NOMO-1 treated with dmso at 0.1 percent for 144 hours (cell line): ENCODE data around the gene CABP5.
"Not testable (repeated sequence)": the region's sequence is repeated elsewhere in the genome, so short reads cannot be mapped to it uniquely, and the experiment has no call there.

Experiments
- DNase-seq: peaks from one replicate; lab custom pipeline; 2025; ENCODE audit not compliant: unreplicated experiment; lab: John Stamatoyannopoulos, UW

Gene CABP5

DNA sequence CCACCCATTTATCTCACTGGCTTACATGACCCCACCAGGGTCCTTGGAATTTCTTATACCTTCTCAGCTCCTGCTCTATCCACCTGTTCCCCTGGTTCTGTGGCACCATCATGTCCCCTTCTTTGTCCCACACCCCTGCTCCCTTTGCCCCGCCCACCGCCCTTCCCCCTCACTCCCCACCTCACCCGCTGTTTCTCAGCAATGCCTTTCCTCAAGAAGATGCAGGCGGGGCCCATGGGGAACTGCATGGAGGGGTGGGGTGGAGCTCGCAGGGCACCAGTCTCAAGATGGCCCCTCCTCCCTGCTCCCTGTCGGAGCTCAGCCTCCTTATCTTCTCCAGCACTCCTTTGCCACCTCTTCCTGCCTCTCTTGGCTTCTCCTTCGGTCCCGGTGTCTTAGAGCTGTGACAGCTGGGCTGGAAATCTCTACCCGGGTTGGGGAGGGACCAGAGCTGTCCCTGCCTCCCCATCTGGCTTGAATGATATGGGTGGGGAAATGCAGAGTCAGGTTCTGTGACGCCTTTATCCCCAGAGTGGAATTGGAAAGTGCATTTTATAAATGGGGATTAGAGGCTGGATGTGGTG lies at the start of gene CABP5:
TSS of gene CABP5 (minus strand) at position 405 of the 584 bp plus-strand sequence. CDS start at position 248, 157 bp downstream.
- DNase-seq, result no peak

DNA sequence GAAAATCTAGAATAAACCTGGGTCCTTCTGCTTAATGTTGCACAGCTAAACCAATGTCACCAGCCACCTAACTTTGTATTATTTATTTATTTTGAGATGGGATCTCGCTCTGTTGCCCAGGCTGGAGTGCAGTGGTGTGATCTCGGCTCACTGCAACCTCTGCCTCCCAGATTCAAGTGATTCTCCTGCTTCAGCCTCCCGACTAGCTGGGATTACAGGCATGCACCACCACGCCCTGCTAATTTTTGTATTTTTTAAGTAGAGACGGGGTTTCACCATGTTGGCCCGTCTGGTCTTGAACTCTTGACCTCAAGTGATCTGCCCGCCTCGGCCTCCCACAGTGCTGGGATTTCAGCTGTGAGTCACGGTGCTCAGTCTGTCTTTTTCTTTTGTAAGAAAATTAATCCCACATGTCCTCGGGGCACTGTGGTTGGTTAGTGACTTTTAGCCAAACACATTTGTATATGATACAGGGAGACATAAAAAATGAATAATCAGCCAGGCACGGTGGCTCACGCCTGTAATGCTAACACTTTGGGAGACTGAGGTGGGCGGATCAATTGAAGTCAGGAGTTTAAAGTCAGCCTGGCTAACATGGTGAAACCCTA lies 47.3 kb upstream of the CABP5 start:
- not testable (repeated sequence) for DNase-seq

DNA sequence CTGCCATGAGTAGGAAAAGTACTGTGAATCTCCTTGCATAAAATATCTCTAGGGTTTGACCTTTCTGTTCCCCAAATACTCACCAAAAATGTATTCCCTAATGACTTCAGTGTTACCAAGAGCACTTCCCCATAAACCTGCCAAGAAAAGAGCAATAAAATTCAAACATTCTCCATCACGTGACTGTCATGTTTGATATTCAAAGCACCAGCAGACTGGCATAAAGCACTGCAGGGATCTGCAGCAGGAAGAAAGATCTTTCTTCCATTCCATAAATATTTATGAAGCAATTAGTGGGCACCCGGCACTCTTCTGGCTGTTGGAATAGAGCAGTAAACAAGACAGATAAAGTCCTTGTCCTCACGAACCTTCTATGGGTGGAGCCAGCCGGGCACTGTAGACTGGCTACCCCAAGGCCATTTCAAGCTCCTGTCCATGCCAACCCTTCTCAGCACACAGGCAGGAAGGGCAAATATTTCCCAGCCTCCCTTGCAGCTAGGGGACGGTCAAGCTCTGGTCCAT lies 46.5 kb upstream of the CABP5 start:
- no peak for DNase-seq

DNA sequence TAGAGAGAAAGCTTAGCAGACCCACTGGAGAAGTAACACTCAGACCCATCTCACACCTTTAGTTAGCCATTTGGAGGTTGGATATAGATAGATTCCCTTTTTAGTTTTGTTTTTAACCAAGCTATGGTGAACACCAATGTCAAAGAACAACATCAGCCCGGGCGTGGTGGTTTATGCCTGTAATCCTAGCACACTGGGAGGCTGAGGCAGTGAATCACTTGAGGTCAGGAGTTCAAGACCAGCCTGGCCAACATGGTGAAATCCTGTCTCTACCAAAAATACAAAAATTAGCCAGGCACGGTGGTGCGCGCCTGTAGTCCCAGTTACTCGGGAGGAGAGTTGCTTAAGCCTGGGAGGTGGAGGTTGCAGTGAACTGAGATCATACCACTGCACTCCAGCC lies 45.1 kb upstream of the CABP5 start:
- not testable (repeated sequence) for DNase-seq

DNA sequence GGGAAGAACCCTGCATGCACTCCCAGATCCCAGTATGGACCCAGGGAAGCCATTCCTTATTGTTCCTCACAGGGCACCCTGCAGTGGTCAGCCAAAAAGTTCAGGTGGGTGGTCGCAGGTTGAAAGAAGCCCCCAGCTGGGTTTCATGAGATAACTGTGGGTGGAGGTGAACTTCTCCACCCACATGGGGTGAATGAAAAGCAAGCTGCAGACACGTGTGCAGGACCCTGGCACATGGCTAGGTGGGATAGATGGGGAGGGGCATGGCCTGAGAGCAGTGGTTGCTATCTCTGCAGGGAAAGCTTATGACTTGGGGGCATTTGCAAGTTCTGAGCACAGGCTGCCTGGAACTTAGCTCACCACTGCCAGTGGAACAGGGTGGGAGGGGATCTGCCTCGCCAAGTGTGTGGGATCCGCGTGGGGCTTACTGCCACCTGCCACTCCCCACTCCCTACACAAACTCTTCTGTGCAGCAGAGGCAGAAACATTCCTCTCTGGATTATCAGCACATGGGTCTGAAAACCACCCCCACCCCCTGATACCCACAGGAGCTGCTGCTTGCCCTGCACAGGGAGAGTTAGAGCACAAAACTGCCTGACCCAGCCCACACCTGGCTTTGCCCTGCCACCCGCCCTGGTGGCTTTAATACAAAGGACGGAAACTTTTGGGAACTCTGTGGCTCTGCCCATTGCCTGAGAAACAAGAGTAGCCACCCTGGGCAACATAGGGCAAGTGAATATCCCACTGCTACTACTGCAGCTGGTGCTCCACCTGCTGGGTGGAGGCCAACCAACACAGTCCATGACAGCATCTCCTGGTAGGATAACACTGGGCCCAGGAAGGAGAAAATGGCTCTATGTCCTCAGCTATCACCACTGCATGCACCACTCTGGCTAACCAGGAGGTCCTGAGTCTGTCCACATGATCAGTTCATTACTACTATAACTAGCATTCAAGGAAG lies 42.3 kb upstream of the CABP5 start:
- no peak for DNase-seq

DNA sequence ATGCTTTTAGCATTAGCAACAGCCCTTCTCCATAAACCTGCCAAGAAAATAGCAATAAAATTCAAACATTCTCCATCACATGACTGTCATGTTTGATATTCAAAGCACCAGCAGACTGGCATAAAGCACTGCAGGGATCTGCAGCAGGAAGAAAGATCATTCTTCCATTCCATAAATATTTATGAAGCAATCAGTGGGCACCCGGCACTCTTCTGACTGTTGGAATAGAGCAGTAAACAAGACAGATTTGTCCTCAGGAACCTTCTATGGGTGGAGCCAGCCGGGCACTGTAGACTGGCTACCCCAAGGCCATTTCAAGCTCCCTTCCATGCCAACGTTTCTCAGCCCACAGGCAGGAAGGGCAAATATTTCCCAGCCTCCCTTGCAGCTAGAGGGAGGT lies 41.2 kb upstream of the CABP5 start:
- no peak for DNase-seq

DNA sequence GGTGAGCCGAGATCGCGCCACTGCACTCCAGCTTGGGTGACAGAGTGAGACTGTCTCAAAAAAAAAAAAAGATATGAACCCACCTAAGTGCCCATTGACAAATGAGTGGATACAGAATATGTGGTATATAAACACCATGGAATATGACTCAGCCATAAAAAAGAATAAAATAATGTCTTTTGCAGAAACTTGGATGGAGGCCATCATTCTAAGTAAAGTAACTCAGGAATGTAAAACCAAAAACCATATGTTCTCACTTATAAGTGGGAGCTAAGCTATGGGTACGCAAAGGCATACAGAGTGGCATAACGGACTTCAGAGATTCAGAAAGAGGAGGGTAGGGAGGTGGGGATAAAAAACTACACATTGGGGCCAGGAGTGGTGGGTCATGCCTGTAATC lies 37.2 kb upstream of the CABP5 start:
- DNase-seq, result no peak

DNA sequence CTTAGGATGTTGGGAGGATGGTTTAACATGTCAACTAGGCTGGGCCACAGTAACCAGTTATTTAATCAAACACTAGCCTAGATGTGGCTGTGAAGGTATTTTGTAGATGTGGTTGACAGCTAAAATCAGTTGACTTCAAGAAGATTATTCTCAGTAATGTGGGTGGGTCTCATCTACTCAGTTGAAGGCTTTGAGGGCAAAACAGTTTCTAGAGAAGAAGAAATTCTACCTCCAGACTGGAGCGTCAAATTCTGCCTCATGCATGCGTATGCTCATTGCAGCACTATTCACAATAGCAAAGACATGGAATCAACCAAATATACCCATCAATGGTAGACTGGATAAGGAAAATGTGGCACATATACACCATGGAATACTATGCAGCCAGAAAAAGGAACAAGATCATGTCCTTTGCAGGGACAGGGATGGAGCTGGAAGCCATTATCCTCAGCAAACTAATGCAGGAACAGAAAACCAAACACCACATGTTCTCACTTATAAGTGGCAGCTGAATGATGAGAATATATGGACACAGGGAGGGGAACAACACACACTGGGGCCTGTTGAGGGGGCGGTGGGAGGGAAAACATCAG lies 26.4 kb upstream of the CABP5 start:
- not testable (repeated sequence) for DNase-seq

DNA sequence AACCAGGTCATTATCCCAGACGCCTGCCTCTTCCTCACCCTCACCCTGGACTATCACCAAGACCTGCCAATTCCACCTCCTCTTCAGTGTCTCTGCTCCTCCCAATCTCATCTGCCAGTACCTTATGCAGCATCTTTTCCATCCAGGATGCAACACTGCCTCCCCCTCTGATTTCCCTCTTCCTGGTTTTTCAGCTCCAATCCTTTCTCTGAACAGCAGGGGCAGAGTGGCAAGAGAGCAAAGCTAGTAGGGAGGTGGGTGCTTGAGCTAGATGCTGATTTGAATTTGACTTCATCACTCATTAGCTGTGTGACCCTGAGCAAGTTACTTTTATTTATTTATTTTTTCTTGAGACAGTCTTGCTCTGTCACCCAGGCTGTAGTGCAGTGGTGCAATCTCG lies 25.6 kb upstream of the CABP5 start:
- no peak for DNase-seq

DNA sequence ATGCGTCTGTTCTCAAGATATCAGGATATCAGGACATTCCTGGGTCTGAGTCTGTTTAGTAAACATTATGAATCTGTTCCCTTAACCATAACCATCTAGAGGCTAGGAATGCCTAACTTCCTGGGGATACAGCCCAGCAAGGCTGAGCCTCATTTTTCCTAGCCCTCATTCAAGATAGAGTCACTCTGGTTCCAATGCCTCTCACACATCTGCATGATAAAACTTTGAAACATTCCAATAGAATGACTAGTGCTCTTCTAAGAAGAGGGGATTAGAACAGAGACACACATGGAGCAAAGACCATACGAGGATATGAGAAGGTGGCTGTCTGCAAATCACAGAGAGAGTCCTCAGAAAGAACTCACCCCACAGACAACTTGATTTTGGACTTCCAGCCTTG lies 20.6 kb upstream of the CABP5 start:
- DNase-seq, result no peak

DNA sequence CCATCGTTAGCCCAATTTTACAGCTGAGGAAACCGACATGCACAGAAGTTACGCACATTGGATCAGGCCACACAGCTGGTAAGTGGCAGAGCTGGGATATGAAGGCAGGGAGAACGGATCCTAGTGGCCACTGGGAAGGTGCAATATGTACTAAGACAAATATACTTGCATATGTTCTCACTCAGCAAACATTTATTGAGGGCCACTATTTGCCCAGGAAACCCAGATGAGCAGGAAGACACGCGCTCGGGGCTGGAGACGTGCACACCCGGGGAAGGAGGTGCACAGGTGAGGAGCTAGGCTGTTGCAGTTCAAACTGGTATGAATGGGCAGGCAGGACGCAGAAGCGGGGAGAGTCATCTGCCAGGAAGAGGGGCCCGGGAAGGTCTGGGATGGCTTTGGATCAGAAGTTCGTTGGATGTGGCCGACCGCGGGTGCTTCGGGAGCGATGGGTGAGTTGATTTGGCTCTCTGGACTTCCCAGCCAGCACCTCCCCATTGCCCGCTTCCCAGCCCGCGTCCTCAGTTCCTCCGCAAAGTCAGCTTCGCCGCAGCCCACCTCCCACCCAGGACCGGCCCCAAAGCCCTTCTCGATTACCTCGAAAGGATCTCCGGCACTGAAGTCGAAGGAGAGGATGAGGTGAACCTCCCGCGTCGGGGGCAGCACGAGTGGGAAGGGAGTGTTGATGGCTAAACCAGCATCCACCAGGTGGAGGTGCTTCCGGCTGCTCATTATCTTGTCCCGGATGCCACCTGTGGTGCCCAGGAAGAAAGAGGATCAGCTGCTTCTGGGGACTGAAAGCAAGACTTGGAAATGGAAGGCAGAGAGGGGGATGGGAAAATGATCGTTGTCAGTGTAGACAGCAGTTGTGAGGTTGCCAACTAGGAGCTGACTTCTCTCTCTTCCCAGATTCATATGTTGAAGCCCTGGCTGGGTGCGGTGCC lies 17.8 kb upstream of the CABP5 start:
- no peak for DNase-seq

DNA sequence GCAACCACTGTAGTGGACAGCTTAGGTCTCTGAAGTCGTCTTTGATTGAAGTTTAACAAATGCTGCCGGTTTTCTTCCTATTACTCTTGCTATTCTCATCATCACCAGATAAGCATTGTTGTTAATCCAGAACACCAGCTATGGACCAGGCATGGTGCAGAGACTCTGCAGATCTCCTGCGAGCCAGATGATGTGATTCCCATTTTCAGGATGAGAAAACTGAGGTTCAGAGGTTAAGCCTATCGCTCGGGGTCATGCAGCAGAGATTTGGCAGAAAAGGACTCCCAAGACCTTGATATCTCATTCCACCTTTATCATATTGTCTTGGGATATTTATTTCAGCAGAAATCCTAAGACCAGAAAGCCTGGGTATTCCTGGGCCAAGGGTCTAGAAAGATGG lies 16.5 kb upstream of the CABP5 start:
- DNase-seq, result no peak

DNA sequence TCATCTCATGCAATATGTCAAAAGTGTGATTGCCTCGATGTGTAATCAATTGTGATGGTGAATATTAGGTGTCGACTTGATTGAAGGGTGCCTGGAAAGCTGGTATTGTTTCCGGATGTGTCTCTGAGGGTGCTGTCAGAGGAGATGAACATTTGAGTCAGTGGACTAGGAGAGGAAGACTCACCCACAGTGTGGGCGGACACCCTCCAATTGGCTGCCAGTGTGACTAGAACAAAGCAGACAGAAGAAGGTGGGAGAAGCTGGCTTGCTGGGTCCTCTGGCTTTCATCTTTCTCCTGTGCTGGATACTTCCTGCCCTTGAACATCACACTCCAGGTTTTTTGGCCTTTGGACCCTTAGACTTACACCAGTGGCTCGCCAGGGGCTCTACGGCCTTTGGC lies 15.5 kb upstream of the CABP5 start:
- no peak for DNase-seq

DNA sequence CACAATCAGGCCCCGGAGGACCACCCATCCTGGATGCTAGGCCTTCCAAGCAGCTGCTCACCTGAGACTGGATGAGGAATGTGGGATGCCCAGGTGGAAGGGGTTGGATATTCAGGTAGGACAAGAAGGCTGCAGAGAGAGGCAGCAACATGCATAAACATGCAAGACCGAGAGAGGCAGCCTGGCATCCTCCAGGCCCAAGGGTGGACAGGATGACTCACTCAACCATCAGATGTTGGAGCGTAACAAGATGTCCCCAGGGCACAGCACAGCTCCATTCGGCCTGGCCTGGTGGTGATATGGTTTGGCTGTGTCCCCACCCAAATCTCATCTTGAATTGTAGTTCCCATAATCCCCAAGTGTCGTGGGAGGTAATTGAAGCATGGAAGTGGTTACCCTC lies 10.0 kb upstream of the CABP5 start:
- DNase-seq, result no peak

DNA sequence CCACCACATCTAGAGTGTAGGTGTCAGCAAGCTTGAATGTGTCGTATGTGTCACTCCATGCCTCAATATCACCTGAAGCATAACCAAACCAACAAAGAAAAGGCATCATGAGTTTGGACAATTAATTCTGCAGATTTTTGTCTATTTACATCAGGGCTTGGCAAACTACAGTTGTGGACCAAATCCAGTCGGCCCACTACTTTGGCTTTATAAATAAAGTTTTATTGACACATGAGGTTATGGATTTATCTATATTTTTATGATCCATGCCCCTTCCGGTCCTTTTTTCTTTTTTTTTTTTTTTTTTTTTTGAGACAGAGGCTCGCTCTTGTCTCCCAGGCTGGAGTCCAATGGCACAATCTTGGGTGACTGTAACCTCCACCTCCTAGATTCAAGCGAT lies 9.2 kb upstream of the CABP5 start:
- DNase-seq, result no peak

DNA sequence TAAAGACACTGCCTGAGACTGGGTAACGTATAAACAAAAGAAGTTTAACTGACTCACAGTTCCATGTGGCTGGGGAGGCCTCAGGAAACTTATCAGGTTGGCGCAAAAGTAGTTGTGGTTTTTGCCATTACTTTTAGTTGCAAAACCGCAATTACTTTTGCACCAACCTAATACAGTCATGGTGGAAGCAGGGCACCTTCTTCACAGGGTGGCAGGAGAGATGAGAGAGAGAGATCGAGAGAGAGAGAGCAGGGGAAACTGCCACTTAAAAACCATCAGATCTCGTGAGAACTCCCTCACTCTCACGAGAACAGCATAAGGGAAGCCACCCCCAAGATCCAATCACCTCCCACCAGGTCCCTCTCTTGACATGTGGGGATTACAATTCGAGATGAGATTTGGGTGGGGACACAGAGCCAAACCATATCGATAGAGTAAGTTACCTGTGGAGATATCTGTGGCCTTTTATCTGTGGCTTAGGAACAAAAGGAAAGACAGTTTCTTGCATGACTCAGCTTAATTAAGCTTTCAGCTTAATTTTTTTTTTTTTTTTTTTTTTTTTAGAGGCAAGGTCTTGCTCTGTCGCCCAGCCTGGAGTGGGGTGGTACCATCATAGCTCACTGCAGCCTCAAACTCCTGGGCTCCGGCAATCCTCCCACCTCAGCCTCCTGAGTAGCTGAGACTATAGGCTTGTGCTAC lies 7.6 kb upstream of the CABP5 start:
- no peak for DNase-seq

DNA sequence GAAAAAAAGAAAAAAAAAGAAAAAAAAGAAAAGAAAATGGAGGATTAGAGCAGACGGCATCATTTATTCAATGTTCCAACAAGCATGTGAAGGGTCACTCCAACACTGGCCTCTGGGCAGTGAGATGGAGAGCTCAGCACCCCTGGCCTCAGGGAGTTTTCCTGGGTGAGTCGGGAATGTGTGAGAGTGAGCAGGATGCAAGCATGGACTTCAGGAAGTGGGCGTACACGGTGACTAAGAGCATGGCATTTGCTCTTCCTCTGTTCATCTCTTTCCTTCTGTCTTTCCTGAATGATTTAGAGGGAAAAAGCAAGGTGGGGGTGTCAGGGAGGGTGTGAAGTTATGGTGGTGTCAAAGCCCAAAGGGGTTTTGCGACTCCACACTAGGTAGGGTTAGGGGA lies 682 bp upstream of the CABP5 start:
- no peak for DNase-seq

DNA sequence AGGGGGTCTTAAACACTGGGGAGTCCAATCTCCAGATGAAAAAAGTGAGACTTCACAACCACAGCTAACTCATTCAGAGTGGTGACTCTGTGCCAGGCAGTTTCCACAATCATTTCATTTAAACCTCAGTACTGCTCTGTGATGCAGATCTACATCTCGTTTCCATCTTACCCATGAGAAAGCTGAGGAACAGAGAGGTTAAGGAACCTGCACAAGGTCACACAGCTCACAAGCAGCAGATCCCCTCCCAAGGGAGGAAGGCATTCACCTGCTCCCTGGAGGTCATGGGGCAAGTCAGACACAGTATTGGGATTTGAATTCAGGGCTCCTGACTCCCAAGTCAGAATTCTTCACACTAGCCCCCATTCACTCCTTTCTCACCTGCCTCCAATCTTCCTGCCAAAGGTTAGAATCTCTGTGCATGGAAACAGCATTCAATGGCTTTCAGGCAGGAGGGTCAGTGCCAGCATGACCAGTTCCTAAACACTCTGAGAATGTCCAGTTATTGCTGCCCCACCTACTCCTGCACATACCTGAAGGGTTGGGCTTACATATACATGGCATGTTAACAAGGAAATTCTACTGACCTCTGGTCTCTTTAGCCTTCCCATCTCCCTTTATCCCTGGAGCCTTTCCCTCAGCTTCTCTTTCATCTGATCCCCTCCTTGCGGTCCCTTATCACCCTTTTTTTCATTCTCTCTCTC lies 1.9 kb downstream of the CABP5 start:
- no peak for DNase-seq

DNA sequence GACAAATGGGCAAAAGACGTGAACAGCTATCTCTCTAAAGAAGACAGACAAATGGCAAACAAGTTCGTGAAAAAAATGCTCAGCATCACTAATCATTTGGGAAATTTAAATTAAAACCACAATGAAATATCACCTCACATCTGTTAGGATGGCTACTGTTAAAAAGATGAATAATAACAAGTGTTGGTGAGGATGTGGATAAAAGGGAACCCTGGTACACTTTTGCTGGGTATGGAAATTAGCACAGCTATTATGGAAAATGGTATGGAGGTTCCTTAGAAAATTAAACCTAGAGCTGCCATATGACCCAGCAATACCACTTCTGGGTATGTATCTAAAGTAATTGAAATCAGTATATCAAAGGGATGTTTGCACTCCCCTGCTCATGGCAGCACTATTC lies 7.1 kb downstream of the CABP5 start:
- DNase-seq, result no peak
